HepG2 (cell line): ENCODE measurements around the gene TMEM117. TPM values are rescaled to one million over a fixed set of nuclear protein-coding genes. Genes with fewer than 3 reads are reported as not detected.
A peak's percentile ranks its signal among the peaks of the same experiment; 100 is the strongest.

Experiments used
- ATAC-seq: fragments of 200-7000 bp; cut with Tn5 transposase; 3 replicates; pipeline ENCODE4 v1.9.1; 2020; ENCODE audit warnings: mild to moderate bottlenecking, moderate library complexity
- BruUV-seq: library from RNA; stranded (reverse); fragments of 400-500 nt; replicated peaks from 2 replicates; lab custom pipeline; 2021; lab: Mats Ljungman, UMichigan
- CTCF ChIA-PET: fragments of 300-600 bp; formaldehyde crosslinking; extraction: SDS; loops from one replicate; lab custom pipeline; 2021; ENCODE audit warnings: low total read pairs, inconsistent platforms, low intra/inter-chr PET ratio; lab: Yijun Ruan, JAX
- POLR2A ChIA-PET: fragments of 350-600 bp; sonication (Branson Sonifier 250); formaldehyde crosslinking; loops from one replicate; lab custom pipeline; 2020; ENCODE audit warnings: antibody characterized with exemption, inconsistent platforms; lab: Yijun Ruan, JAX
- DNase-seq: peaks from one replicate; pipeline ENCODE4 v3.0.0-alpha.2; 2015; ENCODE audit warnings: low spot score
- FAIRE-seq: peaks from 3 replicates; lab custom pipeline; 2011; peaks lifted over from hg19 to GRCh38; lab: Jason Lieb, UNC
- H2AFZ ChIP-seq: one replicate; pipeline ENCODE4 v1.6.1; 2011; ENCODE audit warnings: low read length, inconsistent platforms
- H3K27ac ChIP-seq: fragments of 300-600 bp; 3 replicates; pipeline ENCODE4 v1.8.0; 2011; ENCODE audit warnings: mixed run types, mild to moderate bottlenecking, mixed read lengths, low read length, inconsistent platforms; ENCODE audit not compliant: insufficient read depth; ENCODE audit errors: extremely low read length
- H3K27me3 ChIP-seq, 2 experiments: fragments of 200-600 bp in 1 of 2; 2 replicates in 1 of 2; 3 replicates in 1 of 2; pipeline versions ENCODE4 v1.6.0 to v1.8.0; 2011; ENCODE audit warnings: low read length in 2 of 2, mild to moderate bottlenecking in 2 of 2, moderate library complexity in 2 of 2, inconsistent platforms in 1 of 2; ENCODE audit not compliant: insufficient read depth in 2 of 2, control insufficient read depth in 1 of 2
- H3K36me3 ChIP-seq, 2 experiments: fragments of 200-600 bp in 1 of 2; replicated peaks in 1 of 2; 2 replicates in 1 of 2; 3 replicates in 1 of 2; pipeline versions ENCODE4 v1.5.1 to v1.8.0; 2011; ENCODE audit warnings: low read length in 2 of 2, inconsistent platforms in 1 of 2; ENCODE audit not compliant: insufficient read depth in 2 of 2, control insufficient read depth in 1 of 2
- H3K4me1 ChIP-seq: 2 replicates; pipeline ENCODE4 v1.5.1; 2012; ENCODE audit warnings: low read length, inconsistent platforms; ENCODE audit not compliant: insufficient read depth
- H3K4me2 ChIP-seq: 2 replicates; pipeline ENCODE4 v1.6.0; 2011; ENCODE audit warnings: low read depth, low read length, inconsistent platforms
- H3K4me3 ChIP-seq, 3 experiments: fragments of 200-600 bp in 1 of 3; sonication (generic), shearing (Covaris generic) in 1 of 3; replicated peaks in 1 of 3; 2 replicates each; pipeline ENCODE4 v1.5.1; 2011 to 2016; ENCODE audit warnings: low read length in 3 of 3, inconsistent platforms in 2 of 3, low read depth in 2 of 3, mild to moderate bottlenecking in 2 of 3, control low read depth in 1 of 3, mixed read lengths in 1 of 3; ENCODE audit not compliant: insufficient read depth in 1 of 3
- H3K79me2 ChIP-seq: one replicate; pipeline ENCODE4 v1.6.1; 2011; ENCODE audit warnings: low read length, inconsistent platforms; ENCODE audit not compliant: insufficient read depth
- H3K9ac ChIP-seq: 2 replicates; pipeline ENCODE4 v1.6.0; 2011; ENCODE audit warnings: mild to moderate bottlenecking, low read depth, low read length, inconsistent platforms; ENCODE audit not compliant: insufficient read depth
- H3K9me3 ChIP-seq: 2 replicates; pipeline ENCODE4 v1.5.1; 2012; ENCODE audit warnings: mild to moderate bottlenecking, low read length
- H4K20me1 ChIP-seq: 2 replicates; pipeline ENCODE4 v1.6.0; 2011; ENCODE audit warnings: inconsistent platforms, mild to moderate bottlenecking, low read length, moderate library complexity; ENCODE audit not compliant: insufficient read depth
- FOXJ3 ChIP-seq: sonication (generic); formaldehyde crosslinking; IDR thresholded peaks from 2 replicates; pipeline ENCODE4 v1.4.0; 2020; ENCODE audit warnings: missing genetic modification reagents, mild to moderate bottlenecking, borderline replicate concordance
- HIC2 ChIP-seq: sonication (generic); formaldehyde crosslinking; IDR thresholded peaks from 2 replicates; pipeline ENCODE4 v1.9.0; 2022; ENCODE audit warnings: low read depth, missing genetic modification reagents
- MAFF ChIP-seq: IDR thresholded peaks from 2 replicates; pipeline ENCODE4 v1.6.1; 2011; ENCODE audit warnings: low read depth, low read length, improper control_type of control experiment
- MAFK ChIP-seq, 2 experiments: IDR thresholded peaks in 1 of 2; conservative IDR thresholded peaks in 1 of 2; 2 replicates each; pipeline ENCODE4 v1.6.1; 2011; ENCODE audit warnings: improper control_type of control experiment in 2 of 2, low read length in 2 of 2
- TAF1 ChIP-seq: sonication (generic); formaldehyde crosslinking; IDR thresholded peaks from 2 replicates; pipeline ENCODE4 v1.4.0; 2020; ENCODE audit warnings: missing genetic modification reagents
- ZNF574 ChIP-seq: sonication (generic); formaldehyde crosslinking; IDR thresholded peaks from 2 replicates; pipeline ENCODE4 v1.4.0; 2020; ENCODE audit warnings: missing genetic modification reagents
- WGBS: methylation state at CpG from one replicate; pipeline ENCODE4 v1.1.6; 2017; ENCODE audit warnings: low lambda C conversion rate; 5-methylcytosine and 5-hydroxymethylcytosine counted together
- in situ Hi-C: cut with HindIII; loops from 2 replicates; pipeline ENCODE4 v1.10.0; 2017; ENCODE audit warnings: low pct_unique_long_range_greater_than_20kb; ENCODE audit not compliant: extremely low pct_ligation_motif_present
- intact Hi-C: fragments of 100-400 bp; cut with micrococcal nuclease; formaldehyde crosslinking; loops from one replicate; pipeline ENCODE4 v1.10.0; 2022; ENCODE audit not compliant: unreplicated experiment
- polyA plus RNA-seq, 8 experiments: library from polyadenylated mRNA; depleted of rRNA in 3 of 8; stranded (reverse) in 7 of 8; unstranded in 1 of 8; fragments of >200 nt; fragmentation: Illumina TruSeq in 4 of 8; extraction: Trizol in 4 of 8; gene quantifications; 2 replicates each; pipeline versions ENCODE4 v1.2.1 to v1.2.3, GENCODE V29; 2011 to 2016; ENCODE audit warnings: low read depth in 4 of 8, missing spikeins in 1 of 8, mixed read lengths in 1 of 8; ENCODE audit not compliant: insufficient read depth in 1 of 8
- total RNA-seq, 5 experiments: library from RNA; depleted of rRNA; stranded (reverse); fragments of >200 nt; fragmentation: Illumina TruSeq; extraction: Trizol; gene quantifications; 2 replicates each; pipeline ENCODE4 v1.2.3, GENCODE V29; 2016; ENCODE audit warnings: low read depth in 1 of 5

The TMEM117 gene
- total and polyA plus RNA-seq, 2 of the 13 experiments (the other 11 are each of a cell fraction or from before 2014, with no cell fraction given) = 2.8 to 8.5 TPM

GRCh38 chr12:43930032-43930431, 94.2 kb downstream of the TMEM117 start:
- no peak overlapping the region for H3K4me3 ChIP-seq
- CTCF ChIA-PET = no interaction called here
- POLR2A ChIA-PET = no interaction called here

More at GRCh38 chr12:43930032-43930431, 94.2 kb downstream of the TMEM117 start:
- no peak for DNase-seq
- in situ Hi-C loops = no loop called here
- no TSS peak for BruUV-seq
- no peak overlapping the region for H3K4me2 ChIP-seq
- H2AFZ ChIP-seq = no peak overlapping the region
- H3K27ac ChIP-seq = no peak overlapping the region
- ATAC-seq = no peak
- no peak for FAIRE-seq
- H3K9ac ChIP-seq = no peak overlapping the region
- peaks cover 5% of the 10 kb centered on the region; the same call in 1 of the 2 replicates for H3K9me3 ChIP-seq
- no peaks in the 10 kb centered on the region for H3K27me3 ChIP-seq
- no peaks in the 10 kb centered on the region for H3K36me3 ChIP-seq
- no peak for TF ChIP-seq ZNF574
- TF ChIP-seq MAFK (conservative IDR thresholded peaks at IDR 0.05 in 1 of 2, IDR thresholded peaks at IDR 0.05 in 1 of 2; ENCODE audit: low read length in 2 of 2) = peak; percentile 86 to 87
- no peak for TF ChIP-seq TAF1 (CRISPR knock-in tag)
- TF ChIP-seq HIC2 (CRISPR knock-in tag) = no peak
- TF ChIP-seq FOXJ3 (CRISPR knock-in tag) = no peak
- peak; percentile 88 for TF ChIP-seq MAFF
- intact Hi-C loops = no loop called here
- no peaks in the 10 kb centered on the region for H3K4me1 ChIP-seq
- H3K79me2 ChIP-seq = no peaks in the 10 kb centered on the region
- no peaks in the 10 kb centered on the region for H4K20me1 ChIP-seq
- 58% methylated on average over 1 of the region's 1 CpG for WGBS
